ENCODE data around the gene SH3RF3.

SH3RF3 gene

GRCh38 chr2:109313343-109313742, 184.3 kb downstream of the SH3RF3 start:
- DNase-seq (ENCODE audit: low read depth) = no peak

- no peak for DNase-seq (ENCODE audit: low read depth)
Observed at GRCh38 chr2:109316091-109316490, 187.1 kb downstream of the SH3RF3 start.

DNA sequence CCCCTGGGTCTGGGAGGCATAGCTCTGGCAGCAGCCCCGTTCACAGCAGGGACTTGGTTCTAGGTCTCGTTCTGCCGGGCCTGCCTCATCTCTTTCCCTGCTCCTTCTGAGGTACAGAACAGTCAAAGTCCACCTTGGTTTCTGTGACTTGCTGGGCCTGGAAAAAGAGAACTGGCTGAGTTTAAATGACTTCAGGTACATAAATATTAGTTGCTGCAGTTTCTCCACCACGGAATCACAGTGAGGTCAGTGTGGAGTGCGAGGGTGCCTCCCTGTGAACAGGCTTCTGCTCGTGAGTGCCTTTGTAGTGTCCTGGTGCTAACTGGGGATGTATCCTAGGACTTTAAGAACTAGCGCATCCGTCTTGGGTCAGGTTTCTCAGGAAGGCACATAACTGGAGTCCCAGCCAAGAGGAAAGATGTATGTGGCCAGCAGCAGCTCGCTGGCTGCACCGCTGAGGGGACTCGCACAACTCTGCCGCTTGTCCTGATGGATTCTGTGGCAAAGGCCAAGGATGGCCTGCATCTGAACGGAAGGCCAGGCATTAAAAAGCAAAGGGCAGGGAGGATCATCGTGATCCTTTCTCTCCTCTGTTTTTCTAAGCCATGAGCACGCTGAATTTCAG, 188.6 kb downstream of the SH3RF3 start:
- no peak for DNase-seq (ENCODE audit: low read depth)

DNA sequence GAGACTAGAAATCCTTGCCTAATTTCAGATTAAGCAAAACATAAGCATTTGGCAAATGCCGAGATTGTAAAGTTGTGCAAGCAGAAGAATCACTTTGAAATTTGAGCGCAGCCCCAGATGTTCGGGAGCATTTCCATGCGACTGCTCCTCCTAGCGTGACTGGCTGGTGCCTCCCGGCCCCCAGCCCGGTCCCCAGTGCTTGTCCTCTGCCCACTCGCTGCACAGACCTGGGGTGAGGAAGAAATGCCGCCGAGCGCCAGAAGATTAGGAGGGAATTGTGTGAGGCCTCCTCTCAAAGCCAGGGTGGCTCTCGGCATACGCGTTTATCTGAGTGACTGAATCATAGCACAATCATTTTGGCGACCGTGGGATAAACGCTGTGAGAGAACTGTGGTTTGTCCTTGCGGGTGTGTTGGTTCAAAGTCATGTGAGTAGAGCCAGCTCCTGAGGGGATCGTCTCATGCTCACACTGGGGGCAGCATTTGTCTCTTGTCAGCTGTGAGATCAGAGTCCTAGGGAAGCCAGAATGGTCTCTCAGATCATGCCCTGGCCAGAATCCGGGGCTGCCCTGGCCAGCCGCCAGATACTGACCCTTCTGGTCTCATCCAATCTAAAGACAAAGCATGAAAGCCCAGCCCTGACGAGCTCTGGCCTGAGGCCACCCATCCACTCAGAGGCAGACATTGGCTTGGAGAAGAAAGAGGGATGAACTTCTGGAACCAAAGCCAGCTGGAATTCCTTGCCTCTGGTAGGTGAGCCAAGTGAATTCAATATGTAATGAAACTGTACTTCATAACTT, 189.3 kb downstream of the SH3RF3 start:
- no peak for DNase-seq (ENCODE audit: low read depth)

DNA sequence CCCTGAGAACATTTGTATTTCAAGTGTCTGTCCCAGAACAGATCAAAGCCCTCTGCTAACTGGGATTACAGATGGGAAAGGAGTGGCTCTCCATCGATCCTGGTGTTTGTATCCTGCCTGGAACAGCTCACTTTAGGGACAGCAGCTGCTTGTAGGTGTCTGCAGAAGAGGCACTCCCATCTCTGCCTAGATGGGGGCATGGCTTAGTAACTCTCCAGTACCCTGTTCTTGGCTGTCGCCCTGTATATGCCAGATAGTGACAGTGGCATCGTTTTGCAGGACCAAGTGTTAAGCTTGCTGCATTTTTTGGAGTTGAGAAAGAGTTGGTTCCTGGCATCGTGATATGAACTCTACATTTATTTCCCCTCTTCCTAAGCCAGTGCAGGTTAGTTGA, 189.9 kb downstream of the SH3RF3 start:
- no peak for DNase-seq (ENCODE audit: low read depth)

DNA sequence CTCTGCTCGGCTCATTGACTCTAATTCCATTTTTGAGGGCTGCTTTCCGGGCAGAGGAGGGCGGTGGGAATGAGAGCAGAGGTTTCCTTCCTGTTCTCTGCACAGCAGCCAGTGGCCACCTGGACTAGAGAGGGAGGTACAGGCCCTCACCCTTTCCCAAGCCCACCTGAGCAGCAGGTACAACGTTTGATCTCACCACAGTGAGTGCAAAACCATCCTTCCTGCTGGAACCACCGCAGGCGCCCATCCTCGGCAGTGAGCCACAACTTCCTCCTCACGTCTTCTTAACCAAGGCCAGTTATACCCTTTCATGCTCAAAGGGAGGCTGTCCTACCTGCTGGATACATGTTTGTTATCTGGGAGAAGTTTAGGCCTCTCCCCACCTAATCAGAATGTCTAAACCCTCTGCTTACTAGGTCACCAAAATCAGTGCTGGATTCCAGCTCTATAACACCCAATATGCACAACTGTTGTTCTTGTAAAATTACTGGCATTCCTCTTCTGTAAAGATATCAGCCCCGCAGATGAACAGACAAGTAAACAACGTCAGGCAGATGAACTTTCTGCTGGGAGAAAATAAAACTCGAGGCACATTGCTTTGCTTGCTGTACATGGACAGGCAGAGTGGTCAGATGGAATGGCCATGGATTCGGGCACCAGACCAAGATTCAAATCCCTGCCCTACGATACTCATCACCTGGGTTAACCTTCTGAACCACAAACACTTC, 191.4 kb downstream of the SH3RF3 start:
- DNase-seq (ENCODE audit: low read depth) = no peak

DNA sequence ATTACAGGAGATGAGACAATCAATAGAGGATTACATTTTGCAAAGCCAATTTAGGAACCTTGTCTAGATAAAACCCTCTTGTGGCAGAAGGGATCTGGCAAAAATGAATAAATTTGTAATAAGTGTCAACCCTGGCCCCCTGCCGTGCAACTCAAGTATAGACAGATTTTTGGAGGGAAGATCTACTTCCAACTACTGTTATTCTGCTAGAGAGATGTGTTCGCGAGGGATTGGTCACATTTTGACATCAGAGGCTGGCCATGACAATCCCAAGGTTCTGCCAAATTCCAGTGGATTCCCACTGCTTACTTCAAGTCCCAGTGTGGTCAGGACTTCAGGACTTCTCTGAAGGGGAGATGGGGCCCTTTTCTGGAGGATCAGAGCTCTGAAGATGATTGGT, 192.6 kb downstream of the SH3RF3 start:
- no peak for DNase-seq (ENCODE audit: low read depth)

- DNase-seq (ENCODE audit: low read depth) = no peak
Observed at GRCh38 chr2:109322111-109322510, 193.1 kb downstream of the SH3RF3 start.

DNA sequence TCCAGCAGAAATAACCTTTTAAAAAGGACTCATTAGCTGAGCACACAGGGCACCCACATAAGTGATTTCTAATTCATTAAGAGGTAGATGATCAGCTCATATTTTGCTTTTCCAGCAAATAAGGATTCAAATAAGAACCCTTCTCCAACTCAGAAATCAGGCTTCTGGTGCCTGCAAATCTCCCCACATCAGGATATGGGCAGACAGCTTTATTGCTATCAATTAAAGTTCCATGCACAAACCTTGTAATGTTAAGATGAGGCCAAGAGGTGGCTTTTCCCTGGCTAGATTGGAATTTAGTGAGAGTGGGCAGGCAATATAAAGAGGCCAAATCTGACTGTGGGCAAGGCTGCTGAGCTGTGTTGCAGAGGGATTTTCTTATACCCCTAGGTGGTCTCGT, 193.6 kb downstream of the SH3RF3 start:
- DNase-seq (ENCODE audit: low read depth) = no peak

- no peak for DNase-seq (ENCODE audit: low read depth)
Observed at GRCh38 chr2:109324861-109325260, 195.9 kb downstream of the SH3RF3 start.

- DNase-seq (ENCODE audit: low read depth) = no peak
Observed at GRCh38 chr2:109325570-109325969, 196.6 kb downstream of the SH3RF3 start.

DNA sequence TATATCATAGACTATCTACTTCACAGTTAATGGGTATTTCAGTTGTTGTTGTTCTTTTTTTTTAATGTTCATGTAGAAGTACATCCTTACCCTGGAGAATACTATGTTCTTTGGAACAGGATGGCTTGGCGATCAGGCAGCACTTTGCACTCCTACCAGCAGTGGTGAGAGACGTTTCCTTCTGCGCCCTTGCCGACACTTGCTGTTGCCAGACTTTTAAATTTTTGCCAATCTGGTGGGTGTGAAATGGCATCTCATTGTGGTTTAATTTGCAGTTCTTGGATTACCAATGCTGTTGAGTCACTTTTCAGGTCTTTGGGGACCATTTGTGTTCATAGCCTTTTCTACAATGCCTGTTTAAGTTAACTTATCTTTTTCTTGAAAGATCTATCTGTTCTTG, 197.3 kb downstream of the SH3RF3 start:
- no peak for DNase-seq (ENCODE audit: low read depth)

DNA sequence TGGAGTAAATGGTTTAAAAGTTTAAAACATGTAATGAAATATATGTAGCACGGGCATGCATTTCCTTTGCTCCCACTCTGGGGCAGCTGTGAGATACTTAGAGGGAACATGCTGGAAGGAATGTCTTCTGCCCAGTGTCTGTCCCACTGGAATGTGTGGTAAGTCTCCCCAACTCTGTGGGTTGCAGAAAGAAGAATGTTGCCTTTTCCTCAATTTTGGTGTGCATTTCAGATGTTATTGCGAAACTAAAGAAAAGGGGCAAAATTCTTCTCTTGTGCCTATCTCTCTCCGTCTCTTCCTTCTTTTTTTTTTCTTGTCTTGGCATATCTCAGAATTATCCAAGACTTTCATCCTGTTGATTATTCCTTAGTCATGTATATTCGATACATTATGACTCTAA, 201.1 kb downstream of the SH3RF3 start:
- no peak for DNase-seq (ENCODE audit: low read depth)

GRCh38 chr2:109331081-109331480, 202.1 kb downstream of the SH3RF3 start:
- DNase-seq (ENCODE audit: low read depth) = no peak

GRCh38 chr2:109331896-109332848, 203.2 kb downstream of the SH3RF3 start:
- no peak for DNase-seq (ENCODE audit: low read depth)

- DNase-seq (ENCODE audit: low read depth) = no peak
Observed at GRCh38 chr2:109332880-109333279, 203.9 kb downstream of the SH3RF3 start.

DNA sequence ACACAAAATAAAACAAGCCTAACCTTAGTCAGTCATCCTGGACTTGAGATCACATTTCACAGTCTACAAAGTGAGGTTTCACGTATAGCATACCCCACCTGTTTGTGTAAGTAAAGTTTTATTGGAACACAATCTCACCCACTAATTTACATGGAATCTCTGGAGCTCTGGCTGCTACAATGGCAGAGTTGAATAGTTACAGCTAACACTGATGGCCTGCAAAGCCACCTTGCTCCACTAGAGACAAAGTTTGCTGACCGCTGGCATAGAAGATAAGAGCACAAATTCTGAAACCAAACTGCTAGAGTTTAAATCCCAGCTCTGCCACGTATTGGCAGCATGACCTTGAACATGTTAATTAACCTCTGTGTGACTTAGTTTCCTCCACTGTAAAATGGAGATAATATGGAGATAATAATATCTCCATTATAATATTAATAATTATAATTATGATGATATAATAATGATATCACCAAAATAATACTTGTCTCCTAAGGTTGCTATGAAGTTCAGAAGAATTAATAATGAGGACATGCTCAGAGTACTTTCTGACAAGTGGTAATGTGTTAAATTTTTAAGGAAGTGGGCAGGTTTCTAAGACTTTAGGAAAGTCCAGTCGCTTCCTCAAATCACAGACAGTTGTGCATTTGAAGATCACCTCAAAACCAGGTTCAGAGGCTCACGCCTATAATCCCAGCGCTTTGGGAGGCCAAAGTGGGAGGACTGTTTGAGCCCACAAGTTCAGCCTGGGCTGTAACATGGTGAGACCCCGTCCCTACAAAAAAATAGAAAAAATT, 204.6 kb downstream of the SH3RF3 start:
- DNase-seq (ENCODE audit: low read depth) = no peak

- DNase-seq (ENCODE audit: low read depth) = no peak
Observed at GRCh38 chr2:109335631-109336176, 206.7 kb downstream of the SH3RF3 start.

DNA sequence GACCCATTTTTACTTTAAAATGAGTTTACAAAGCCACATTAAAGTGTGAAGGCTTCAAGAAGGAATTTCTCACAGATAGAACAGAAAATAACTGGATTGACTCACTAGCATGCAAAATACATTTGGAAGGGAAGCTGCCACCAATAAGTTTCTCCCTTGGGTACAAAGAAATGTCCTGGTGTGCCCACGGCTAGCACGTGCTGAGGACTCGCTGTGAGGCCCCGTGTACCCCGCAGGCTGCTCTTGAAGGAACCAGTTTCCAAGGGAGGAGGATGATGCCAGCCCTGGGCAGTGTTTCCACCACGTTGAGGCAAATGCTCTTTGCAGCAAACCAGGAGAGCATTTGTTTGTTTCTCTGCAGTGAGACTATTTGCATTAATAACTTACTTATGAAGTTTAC, 207.3 kb downstream of the SH3RF3 start:
- DNase-seq (ENCODE audit: low read depth) = no peak

GRCh38 chr2:109337221-109337620, 208.2 kb downstream of the SH3RF3 start:
- DNase-seq (ENCODE audit: low read depth) = no peak

DNA sequence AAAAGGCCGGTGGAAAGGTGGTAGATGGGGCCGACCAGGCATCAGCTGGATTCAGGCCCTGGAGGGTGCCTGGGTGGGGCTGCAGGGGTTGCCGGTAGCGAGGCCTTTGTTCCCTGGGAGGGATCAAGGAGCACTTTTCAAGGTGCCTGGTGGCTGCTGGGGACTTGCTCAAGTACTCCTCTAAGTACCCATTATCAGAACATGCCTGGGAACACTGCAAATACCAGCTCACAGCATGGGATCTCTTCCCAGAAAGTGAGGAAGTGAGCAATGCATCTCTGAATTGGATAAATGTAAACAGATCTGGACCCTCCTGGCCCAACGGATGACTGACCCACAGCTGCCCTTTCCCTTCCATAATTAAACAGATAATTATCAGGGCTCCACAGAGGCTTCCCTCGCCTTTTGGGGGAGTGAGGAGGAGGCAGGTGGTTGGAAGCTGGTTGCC, 210.5 kb downstream of the SH3RF3 start:
- no peak for DNase-seq (ENCODE audit: low read depth)

Measured in activated T-cell treated with anti-CD3 and anti-CD28 coated beads for 1 hour (primary cell).